Measurements from ENCODE around the gene ZNF385B.
A peak's percentile ranks its signal among the peaks of the same experiment; 100 is the strongest.

ZNF385B gene

DNA sequence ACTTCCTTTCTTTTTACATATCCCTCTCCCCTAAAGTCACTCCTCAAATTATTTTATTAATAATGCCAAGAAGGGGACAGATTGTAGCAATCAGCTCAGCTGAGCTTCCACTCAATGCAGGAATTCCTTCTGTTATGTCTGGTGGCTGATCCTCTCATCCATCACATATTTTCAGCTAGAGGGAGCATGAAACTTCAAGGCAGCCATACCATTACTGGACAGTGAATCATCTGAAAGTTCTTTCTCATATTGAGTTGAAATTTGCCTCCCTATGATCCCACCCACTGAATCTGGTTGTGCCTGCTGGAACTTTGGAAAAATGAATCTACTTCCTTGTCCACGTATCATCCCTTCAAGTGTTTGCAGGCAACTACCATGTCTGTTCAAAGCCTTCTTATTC, 11.2 kb downstream of the ZNF385B start (continued):
- TF ChIP-seq, protein P1, sequence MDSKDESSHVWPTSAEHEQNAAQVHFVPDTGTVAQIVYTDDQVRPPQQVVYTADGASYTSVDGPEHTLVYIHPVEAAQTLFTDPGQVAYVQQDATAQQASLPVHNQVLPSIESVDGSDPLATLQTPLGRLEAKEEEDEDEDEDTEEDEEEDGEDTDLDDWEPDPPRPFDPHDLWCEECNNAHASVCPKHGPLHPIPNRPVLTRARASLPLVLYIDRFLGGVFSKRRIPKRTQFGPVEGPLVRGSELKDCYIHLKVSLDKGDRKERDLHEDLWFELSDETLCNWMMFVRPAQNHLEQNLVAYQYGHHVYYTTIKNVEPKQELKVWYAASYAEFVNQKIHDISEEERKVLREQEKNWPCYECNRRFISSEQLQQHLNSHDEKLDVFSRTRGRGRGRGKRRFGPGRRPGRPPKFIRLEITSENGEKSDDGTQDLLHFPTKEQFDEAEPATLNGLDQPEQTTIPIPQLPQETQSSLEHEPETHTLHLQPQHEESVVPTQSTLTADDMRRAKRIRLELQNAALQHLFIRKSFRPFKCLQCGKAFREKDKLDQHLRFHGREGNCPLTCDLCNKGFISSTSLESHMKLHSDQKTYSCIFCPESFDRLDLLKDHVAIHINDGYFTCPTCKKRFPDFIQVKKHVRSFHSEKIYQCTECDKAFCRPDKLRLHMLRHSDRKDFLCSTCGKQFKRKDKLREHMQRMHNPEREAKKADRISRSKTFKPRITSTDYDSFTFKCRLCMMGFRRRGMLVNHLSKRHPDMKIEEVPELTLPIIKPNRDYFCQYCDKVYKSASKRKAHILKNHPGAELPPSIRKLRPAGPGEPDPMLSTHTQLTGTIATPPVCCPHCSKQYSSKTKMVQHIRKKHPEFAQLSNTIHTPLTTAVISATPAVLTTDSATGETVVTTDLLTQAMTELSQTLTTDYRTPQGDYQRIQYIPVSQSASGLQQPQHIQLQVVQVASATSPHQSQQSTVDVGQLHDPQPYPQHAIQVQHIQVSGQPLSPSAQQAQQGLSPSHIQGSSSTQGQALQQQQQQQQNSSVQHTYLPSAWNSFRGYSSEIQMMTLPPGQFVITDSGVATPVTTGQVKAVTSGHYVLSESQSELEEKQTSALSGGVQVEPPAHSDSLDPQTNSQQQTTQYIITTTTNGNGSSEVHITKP (tag by site-specific recombination; IDR thresholded peaks at IDR 0.05) = no peak
- TF ChIP-seq ZBTB8A (tag by site-specific recombination; IDR thresholded peaks at IDR 0.05) = no peak
- TF ChIP-seq GLIS1 (tag by site-specific recombination; IDR thresholded peaks at IDR 0.05) = no peak

DNA sequence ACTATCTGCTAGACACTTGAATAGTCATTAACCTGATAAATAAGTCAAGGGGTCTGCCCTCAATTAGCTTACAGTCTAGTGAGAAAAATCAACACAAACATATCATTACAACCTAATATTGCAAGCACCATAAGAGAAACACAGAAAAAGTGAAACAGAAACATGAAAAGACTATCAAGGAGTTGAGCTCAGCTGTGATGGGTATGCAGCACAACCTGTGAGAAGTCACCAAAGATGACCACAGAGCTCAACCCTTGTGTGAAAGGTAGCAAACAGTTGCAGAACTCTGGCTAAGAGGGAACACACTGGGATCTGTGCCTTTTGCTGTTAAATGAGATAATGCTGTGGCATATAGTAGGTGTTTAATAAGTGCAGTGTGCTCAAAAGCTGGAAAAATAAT, 11.7 kb downstream of the ZNF385B start:
- POLR2A ChIA-PET = no interaction called here
- no peak overlapping the region for H3K4me3 ChIP-seq (ENCODE audit: low read depth, low read length)
- no peaks in the 10 kb centered on the region for H3K36me3 ChIP-seq (ENCODE audit: control insufficient read depth in 2 of 2, insufficient read depth in 1 of 2, low read length in 2 of 2)
- no peaks in the 10 kb centered on the region for H3K9me3 ChIP-seq (ENCODE audit: control insufficient read depth, insufficient read depth, low read depth, low read length)
- no peak overlapping the region for H3K27ac ChIP-seq (ENCODE audit: extremely low read depth, low read depth, low read length)
- peak; percentile 58; the same call in 1 of the 2 replicates for TF ChIP-seq ZNF664 (tag by site-specific recombination; IDR thresholded peaks at IDR 0.05)
- no peak for TF ChIP-seq ZNF610 (tag by site-specific recombination; IDR thresholded peaks at IDR 0.05; ENCODE audit: borderline replicate concordance)
- CTCF ChIA-PET = interaction anchor here (0.6 to 1.4 kb wide), 2 partner anchors 49 to 70 kb away, joined by 3 to 5 read pairs; no protein-coding TSS in a partner anchor
- 0 out of 2 replicates have a peak, but pooled peaks cover under 1% of the 10 kb centered on the region for H3K4me1 ChIP-seq (ENCODE audit: control insufficient read depth, insufficient read depth, low read length)

DNA sequence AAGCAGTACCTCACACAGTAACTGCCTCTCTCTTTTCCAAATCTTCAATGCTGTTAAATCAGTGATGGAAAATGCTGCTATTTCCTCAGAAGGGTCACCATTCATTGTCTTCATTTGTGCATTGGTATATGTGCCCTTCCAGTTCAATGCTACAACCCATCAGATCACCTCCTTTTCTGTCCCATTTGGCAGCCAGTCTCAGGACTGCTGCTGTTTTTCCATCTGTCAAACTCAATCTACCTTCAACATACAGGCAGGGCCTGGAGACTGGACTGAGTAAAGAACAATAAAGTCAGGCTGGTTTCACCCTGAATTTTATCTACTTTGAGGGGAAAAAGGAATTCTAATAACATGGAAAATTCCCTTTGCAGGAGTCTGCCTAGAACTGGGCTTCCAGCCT, 17.9 kb downstream of the ZNF385B start:
- H3K36me3 ChIP-seq (ENCODE audit: control insufficient read depth in 2 of 2, insufficient read depth in 1 of 2, low read length in 2 of 2) = no peaks in the 10 kb centered on the region
- TF ChIP-seq, protein P2, sequence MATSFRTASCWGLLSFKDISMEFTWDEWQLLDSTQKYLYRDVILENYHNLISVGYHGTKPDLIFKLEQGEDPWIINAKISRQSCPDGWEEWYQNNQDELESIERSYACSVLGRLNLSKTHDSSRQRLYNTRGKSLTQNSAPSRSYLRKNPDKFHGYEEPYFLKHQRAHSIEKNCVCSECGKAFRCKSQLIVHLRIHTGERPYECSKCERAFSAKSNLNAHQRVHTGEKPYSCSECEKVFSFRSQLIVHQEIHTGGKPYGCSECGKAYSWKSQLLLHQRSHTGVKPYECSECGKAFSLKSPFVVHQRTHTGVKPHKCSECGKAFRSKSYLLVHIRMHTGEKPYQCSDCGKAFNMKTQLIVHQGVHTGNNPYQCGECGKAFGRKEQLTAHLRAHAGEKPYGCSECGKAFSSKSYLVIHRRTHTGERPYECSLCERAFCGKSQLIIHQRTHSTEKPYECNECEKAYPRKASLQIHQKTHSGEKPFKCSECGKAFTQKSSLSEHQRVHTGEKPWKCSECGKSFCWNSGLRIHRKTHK (tag by site-specific recombination; IDR thresholded peaks at IDR 0.05) = no peak
- TF ChIP-seq ZNF792 (tag by site-specific recombination; IDR thresholded peaks at IDR 0.05) (no peak), ZNF248 (tag by site-specific recombination; IDR thresholded peaks at IDR 0.05) (no peak), ZNF341 (tag by site-specific recombination; IDR thresholded peaks at IDR 0.05; ENCODE audit: low read depth) (no peak), ZSCAN30 (tag by site-specific recombination; IDR thresholded peaks at IDR 0.05) (no peak), ZNF426 (tag by site-specific recombination; IDR thresholded peaks at IDR 0.05) (no peak), ZNF2 (tag by site-specific recombination; IDR thresholded peaks at IDR 0.05) (no peak), ZNF677 (tag by site-specific recombination; IDR thresholded peaks at IDR 0.05) (no peak), HOXC10 (CRISPR knock-in tag; IDR thresholded peaks at IDR 0.05) (no peak), ZNF701 (tag by site-specific recombination; IDR thresholded peaks at IDR 0.05) (no peak), ZNF707 (tag by site-specific recombination; IDR thresholded peaks at IDR 0.05) (no peak), ZNF530 (tag by site-specific recombination; IDR thresholded peaks at IDR 0.05; ENCODE audit: low read depth) (no peak), ZBTB1 (tag by site-specific recombination; IDR thresholded peaks at IDR 0.05) (no peak), ZNF776 (tag by site-specific recombination; IDR thresholded peaks at IDR 0.05; ENCODE audit: borderline replicate concordance) (no peak), ZNF184 (tag by site-specific recombination; IDR thresholded peaks at IDR 0.05) (no peak), ZNF37A (tag by site-specific recombination; IDR thresholded peaks at IDR 0.05) (no peak), ZNF121 (tag by site-specific recombination; IDR thresholded peaks at IDR 0.05) (no peak), ZNF596 (tag by site-specific recombination; IDR thresholded peaks at IDR 0.05) (no peak)
- TF ChIP-seq, protein P3, sequence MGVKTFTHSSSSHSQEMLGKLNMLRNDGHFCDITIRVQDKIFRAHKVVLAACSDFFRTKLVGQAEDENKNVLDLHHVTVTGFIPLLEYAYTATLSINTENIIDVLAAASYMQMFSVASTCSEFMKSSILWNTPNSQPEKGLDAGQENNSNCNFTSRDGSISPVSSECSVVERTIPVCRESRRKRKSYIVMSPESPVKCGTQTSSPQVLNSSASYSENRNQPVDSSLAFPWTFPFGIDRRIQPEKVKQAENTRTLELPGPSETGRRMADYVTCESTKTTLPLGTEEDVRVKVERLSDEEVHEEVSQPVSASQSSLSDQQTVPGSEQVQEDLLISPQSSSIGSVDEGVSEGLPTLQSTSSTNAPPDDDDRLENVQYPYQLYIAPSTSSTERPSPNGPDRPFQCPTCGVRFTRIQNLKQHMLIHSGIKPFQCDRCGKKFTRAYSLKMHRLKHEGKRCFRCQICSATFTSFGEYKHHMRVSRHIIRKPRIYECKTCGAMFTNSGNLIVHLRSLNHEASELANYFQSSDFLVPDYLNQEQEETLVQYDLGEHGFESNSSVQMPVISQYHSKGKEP (tag by site-specific recombination; IDR thresholded peaks at IDR 0.05) = no peak
- TF ChIP-seq, protein P4, sequence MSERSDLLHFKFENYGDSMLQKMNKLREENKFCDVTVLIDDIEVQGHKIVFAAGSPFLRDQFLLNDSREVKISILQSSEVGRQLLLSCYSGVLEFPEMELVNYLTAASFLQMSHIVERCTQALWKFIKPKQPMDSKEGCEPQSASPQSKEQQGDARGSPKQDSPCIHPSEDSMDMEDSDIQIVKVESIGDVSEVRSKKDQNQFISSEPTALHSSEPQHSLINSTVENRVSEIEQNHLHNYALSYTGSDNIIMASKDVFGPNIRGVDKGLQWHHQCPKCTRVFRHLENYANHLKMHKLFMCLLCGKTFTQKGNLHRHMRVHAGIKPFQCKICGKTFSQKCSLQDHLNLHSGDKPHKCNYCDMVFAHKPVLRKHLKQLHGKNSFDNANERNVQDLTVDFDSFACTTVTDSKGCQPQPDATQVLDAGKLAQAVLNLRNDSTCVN (tag by site-specific recombination; optimal IDR thresholded peaks at IDR 0.05) = no peak
- ChIA-PET CTCF (interaction anchor here (1.0 to 1.6 kb wide), 5 partner anchors 14 to 92 kb away, joined by 4 to 7 read pairs (median 5); no protein-coding TSS in a partner anchor), POLR2A (no interaction called here)
- no peak overlapping the region for H3K4me3 ChIP-seq (ENCODE audit: low read depth, low read length)
- H3K27ac ChIP-seq (ENCODE audit: extremely low read depth, low read depth, low read length) = no peak overlapping the region
- H3K9me3 ChIP-seq (ENCODE audit: control insufficient read depth, insufficient read depth, low read depth, low read length) = no peaks in the 10 kb centered on the region
- no peaks in the 10 kb centered on the region for H3K4me1 ChIP-seq (ENCODE audit: control insufficient read depth, insufficient read depth, low read length)
